Stimulated activated naive CD4-positive, alpha-beta T cell treated with Interleukin-2 at 50 U/mL for 16 hours (primary cell): ENCODE data around the gene BAIAP3.

Source experiments
- DNase-seq: peaks from one replicate; lab custom pipeline; 2025; lab: John Stamatoyannopoulos, UW

Gene BAIAP3

DNA sequence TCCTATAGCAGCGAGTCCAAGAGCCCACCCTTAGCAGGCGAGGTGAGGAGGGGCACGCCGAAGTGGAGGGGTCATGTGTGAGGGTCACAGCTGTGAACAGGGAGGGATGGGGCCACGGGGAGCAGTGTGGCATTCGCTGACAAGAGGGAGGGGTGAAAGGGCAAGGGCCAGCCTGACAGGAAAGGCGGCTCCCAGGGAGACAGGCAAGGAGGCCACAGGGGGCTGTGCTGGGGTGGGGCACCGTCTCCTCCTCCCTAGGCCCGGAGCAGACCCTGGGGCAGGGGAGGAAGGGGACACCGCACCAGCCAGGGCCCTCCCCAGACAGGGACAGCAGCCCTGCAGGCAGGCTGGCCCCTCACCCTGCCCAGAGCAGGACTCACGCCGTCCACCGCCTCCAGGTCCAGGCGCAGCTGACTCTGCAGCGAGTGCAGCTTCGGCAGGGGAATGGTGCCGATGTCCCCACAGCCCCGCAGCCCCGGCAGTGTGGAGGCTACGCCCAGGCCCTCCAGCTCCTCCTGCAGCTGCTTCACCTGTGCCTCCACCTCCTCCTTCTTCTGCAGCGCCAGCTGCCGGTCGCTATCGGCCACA lies 33.4 kb downstream of the BAIAP3 start:
- DNase-seq, result no peak

DNA sequence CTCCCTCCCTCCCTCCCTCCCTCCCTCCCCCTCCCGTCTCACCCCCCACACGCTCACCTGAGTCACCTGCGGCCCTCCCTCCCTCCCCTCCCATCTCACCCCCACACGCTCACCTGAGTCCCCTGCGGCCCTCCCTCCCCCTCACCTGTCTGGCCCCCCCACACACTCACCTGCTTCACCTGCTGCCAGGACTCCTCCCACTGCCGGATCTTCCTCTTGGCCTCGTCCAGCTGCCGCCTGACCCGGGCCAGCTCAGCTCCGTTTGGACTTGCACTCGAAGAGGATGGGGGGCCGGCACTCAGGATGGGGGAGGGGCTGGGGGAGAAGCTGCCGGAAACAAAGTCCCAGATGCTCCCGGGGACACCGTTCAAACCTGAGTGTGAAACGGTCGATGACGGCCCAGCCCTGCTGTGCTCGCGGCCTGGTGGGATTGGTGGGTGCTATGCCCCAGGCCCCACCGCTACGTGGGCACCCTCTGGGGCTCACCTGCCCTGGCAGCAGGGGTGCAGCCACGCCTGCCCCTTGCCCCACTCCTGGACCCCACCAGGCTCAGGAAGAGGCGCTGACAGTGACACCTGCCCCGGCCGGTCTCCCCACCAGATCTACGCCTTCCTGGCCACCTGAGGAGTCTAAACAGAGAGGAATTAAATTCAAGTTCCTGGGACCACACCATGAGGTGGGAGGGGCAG lies 34.2 kb downstream of the BAIAP3 start:
- no peak for DNase-seq

DNA sequence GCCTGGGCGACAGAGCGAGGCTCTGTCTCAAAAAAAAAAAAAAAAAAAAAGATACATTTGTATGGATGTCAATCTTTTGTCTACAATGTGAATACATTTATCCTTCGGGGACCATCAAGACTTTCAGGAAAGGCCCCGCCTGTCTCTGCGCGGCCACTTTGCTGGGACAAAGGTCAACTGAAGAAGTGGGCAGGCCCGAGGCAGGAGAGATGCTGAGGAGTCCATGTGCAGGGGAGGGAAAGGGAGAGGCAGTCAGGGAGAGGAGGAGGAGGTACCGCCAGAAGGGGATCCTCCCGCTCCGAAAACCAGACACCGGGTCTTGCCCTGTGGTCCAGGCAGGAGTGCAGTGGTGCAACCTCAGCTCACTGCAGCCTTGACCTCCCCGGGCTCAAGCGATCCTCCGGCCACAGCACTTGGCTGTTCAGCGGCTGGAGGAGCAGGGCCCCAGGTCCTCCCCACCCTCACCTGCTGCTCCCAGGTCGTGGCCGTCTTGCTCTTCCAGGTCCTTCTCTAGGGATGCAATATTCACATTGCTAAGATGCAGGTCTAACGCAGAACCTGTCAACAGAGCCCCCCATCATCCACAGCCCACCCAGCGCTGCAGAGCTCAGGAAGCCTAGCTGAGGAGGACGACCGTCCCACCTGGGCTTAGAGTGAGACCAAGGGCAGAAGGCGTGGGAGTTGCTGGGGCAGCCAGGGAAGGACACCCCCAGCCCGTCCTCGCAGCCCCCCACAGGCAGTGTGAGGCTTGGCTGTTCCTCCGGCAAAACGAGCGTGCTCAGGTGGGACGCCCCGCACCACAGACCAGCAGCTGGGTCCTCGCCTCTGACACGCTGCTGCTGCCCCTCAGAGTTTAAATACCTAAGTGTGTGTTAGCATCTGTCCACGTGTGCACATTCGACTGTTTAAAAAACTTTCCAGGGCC lies 37.9 kb downstream of the BAIAP3 start:
- DNase-seq, result no peak

DNA sequence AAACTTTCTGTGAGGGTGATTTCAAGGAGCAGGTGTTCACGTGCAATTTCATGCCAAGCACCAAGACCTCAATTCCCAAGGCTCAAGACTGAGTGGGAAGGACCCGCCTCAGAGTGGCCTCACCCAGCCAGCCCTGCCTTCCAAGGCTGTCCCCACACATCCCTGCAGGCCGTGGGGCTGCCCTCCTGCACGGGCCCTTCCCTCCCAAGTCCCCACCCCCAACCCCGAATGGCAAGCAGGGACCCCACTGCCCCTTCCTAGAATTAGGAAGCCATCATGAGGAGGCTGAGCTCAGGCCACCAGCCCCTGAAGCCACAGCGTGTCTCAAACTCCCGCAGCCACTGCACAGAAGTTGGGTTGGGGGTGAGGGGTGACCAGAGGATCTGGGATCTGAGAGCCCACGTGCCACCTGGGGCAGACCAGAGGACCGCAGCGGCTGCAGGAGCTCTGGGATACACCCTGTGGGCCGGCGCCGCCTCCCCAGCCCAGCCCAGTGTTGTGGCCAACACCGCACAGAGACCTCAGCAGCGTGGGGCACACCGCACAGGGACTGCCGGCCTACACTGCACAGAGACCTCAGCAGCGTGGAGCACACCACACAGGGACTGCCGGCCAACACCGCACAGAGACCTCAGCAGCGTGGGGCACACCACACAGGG lies 39.0 kb downstream of the BAIAP3 start:
- DNase-seq, result no peak

DNA sequence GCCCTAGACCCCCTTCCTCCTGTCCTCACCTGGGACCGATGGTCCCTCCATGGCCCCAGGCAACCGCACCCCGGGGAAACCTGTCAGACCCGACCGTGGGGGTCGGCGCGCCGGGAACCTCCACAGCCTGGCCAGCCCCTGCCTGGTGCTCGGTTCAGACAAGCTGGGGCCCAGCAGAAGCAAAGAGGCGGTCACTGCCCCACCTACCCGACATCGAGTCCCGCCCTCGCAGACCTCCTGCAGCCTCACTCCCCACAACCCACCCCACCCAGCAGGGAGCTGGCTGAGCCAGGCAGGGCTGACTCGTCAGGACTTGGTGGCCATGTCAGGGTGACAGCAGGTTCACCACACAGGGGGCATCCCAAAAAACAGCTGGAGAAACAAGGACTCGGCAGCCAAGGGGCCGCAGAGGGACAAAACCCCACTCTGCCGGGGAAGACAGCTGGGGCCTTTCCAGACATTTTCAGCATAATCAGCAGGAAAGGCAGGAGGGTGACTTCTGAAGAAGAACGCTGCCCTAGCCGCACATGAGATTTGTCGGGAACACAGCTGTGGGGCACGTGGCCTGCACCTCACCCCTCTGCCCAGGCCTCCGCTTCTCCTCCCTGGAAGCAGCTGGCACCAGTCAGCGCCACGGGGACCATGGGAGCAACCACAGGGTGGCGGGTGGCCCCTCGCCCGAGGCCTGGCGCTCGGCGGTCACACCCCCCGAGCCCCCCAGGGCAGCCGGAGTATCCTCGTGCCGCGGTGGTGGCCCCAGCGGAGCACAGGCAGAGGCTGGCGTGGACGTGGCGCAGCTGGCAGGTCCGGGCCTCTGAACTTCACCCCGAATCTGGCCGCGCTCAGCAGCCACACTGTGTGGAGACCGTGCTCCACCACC lies 41.2 kb downstream of the BAIAP3 start:
- no peak for DNase-seq

DNA sequence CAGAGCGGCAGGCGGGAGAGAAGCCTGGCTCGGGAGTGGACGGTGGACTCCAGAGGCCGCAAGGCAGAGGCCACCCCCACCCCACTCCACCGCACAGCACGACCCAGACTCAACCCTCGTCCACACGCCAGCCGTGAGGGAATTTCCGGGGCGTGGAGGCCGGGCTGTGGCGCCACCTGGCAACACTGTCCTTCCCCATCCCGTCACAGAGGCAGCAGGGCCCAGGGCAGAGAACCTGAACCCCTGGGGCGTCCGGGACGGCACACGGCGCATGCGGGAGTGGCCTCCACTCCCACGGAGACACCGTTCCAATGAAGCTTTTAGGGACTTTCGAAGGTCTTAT lies 41.8 kb downstream of the BAIAP3 start:
- DNase-seq, result no peak

DNA sequence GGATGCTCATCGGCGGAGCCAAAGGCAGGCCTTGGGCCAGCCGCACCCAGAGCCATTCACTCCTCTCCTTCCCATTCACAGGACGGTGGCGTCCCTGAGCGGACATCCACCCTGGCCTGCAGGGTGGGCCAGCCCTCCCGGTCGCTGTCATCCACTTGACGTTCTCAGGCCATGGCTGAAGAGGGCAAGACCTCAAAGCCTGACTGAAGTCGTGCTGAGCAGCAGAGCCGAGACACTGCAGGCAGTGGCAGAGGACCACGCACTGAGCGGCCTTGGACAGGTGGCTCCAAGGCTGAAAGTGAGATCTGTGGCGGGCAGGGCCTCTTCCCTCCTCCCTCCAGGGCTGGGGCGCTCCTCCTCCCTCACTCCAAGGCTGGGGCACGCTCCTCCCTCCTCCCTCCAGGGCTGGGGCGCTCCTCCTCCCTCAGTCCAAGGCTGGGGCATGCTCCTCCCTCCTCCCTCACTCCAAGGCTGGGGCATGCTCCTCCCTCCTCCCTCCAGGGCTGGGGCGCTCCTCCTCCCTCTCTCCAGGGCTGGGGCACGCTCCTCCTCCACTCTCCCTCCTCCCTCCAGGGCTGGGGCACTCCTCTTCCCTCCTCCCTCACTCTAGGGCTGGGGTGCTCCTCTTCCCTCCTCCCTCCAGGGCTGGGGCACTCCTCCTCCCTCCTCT lies 42.4 kb downstream of the BAIAP3 start:
- DNase-seq, result no peak

DNA sequence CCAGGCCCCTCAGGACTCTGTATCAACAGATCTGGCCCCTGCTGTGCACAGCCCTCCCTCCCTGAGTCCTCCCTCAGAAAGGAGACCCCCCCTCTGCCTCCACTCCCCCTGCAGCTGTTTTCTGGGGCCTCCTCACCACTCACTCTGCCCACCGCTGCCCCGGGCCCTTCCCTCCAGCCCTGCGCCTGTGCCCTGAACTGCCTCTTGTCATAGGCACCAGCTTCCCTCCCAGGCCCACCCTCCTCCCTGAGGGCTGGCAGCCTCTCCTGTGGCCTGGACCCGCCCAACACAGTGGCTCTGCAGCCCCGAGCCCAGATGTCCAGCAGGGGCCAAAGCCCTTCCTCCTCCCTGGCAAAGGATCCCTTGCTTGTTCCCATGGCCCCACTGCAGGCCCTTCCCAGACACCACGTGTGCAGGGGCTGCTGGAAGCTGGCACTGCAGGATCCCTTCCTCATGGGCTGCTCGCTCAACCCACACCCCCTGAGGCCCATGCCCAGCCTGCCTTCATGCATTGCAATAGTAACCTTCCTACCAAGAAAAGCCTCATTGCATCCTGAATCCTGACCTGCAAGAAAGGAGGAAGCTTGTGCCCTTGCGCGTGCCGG lies 44.1 kb downstream of the BAIAP3 start:
- DNase-seq, result no peak

DNA sequence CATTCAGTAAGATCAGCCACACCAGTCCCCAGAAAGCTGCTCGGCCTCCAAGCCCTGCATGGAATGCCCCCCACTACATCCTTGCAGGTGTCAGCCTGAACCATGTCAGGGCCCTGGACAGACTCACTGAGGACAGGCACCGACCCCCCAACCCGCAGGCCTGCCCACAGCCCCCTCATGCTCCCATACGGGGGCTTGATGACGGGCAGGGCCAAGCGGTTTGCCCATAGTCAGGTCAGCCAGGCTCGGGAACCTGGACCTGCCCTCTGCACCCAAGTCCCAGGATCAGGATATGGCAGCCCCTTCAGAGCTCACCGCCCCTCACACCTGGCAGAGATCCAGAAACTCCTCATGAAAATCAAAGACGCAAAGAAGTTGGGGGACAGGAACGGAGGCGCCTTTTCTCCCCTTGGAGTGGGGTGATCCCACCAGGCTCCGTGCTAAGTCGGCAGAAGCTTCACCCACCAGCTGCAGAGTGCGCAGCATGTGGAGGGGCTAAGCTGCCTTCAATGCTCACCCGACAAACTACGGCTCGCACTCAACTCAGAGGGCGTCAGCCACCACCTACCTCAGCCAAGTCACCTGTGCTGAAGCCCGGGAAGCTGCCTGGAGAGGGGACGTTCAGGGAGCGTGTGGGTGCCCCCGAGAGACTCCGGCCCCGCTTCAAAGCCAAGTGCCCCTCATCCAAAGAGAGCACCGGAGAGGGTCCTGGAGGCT lies 44.8 kb downstream of the BAIAP3 start:
- no peak for DNase-seq

DNA sequence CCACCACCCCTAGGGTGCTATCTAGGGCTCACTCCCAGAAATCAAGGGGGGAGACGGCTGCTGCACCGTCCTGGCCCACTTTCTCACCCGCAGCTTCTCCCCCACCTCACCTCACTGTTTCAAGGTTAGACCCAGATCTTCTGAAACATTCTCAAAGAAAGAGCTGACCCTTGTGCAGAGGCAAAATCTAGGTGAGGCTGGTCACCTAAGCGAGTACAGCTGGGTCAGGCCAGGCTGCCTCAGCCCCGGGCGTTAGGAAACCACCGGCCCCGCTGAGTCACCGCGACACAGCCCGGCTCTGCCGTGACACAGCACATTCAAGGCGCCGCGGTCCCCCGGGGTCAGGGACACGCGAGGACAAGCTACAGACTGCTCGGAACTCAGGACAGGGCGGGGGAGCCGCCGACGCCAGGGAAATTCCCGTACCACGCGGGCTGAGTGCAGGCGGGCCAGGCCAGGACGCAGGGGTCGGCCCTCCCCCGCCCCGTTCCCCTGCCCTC lies 45.4 kb downstream of the BAIAP3 start:
- peak; percentile 74 for DNase-seq

DNA sequence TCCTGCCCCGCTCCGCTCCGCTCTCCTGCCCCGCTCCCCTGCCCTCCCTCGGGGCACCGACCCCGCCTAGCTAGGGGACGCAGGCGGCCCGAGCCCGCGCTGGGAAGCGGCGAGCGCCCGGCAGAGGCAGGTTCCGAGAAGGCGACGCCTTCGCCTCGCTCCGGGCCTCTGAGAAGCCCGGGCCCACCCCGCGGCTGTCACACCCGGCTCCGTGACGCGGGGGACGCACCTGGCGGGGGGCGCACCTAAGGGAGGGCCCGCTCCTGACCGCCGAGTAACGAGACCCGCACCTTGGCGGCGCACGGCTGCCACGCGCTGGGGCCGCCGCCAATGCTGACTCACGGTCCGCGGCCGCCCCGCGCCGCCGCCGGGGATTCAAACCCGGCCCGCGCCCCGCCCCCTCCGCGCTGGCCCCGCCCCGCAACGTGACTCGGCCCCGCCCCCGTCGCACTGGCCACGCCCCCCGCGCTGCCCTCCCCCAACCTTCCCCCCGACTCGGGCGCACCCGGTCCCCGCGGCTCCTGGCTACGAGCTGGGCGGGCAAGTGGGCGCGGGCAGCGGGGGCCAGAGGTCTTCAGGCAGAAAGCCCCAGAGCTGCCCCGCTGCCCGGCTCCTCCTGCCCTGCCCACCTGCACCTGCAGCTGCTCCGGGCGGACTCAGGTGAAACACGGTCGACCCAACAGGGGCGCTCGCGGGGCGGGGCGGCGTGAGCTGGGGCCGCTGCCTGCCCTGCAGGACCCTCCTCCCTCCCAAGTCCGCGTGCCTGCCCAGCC lies 46.0 kb downstream of the BAIAP3 start:
- peak; percentile 63 for DNase-seq

DNA sequence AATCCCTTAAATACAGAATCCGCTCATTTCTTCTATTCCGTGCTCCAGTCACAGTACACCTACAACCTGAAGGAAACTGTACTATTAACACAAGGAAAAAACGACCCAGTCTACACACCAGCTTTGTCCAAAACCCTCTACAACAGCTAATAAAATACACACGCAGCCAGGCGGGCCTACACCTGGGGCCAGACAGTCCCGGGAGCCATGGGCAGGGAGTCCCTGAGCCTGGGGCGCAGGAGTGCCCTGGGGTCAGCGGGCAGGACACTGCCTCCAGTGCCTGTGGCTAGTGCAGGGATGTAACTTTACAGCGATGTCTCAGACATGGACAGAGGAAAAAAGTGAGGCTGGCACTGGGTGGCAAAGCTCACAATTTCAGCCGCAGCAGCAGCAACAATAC lies 46.8 kb downstream of the BAIAP3 start:
- no peak for DNase-seq

DNA sequence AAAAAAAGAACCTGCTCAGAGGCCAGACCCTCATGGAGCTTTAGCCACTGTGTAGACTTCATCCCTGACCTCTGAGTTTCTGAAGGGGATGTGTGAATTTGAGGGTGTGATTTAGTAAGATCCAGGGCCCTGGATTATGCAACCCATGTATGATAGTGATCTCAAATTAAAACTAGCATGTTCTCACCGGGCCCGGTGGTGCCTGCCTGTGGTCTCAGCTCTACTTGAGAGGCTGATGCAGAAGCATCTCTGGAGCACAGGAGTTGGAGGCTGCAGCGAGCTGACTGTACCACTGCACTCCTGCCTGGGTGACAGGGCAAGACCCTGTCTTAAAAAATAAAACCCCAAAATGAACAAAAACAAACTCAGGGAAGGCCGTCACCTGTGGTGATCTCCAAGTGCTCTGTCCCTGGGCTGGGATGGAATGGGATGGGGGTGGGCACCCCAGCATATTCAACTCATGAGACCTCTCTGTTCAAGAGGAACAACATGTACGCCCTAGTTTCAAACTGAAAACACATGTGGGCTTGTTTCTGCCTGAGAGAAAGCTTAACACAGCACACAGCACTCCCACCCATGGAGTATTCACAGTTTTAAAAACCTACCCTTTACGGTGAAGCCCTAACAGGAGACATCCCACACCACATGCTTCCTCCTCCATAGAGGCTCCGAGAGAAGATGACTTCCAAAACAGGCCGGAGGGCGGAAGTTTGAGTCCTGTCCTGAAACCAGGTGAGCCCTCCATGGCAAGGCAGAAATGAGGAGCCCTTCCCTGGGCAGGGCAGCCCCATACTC lies 48.4 kb downstream of the BAIAP3 start:
- no peak for DNase-seq

DNA sequence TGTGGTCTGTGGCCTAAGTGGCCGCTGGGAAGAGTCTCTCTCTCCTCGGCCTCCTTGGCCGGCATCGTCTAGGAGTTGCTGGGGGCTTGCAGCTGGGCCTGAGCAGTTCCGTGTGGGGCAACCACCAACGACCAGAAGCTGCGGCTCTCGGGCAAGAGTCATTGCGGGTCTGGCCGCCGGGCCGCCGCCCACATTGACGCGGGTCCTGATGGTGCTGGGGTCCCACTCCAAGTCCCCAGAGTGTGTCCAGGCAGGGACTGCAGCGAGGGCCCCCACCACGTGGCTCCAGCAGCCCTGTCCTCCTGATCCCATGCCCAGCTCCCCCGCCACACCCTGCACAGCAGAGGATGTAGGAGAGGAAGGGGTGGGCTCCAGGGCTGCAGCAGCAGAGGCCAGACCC lies 50.1 kb downstream of the BAIAP3 start:
- no peak for DNase-seq

DNA sequence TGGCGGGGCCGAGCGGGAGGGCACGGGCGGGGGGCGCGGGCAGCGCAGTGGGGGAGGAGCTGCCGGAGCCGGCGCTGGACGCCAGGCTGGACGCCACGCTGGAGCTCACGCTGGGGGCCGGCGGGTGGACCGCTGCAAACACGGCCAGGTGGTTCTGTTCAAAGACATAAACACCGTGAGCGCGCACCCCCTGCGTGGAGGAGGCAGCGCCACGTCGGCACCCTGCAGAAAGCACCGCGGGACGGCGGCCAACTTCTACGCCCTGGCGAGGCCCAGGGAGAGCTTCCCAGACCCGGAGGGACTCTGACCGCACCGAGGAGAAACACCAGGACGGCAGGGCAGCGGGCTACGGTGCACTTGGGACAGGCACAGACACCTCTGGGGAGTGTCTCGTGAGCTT lies 51.8 kb downstream of the BAIAP3 start:
- no peak for DNase-seq

DNA sequence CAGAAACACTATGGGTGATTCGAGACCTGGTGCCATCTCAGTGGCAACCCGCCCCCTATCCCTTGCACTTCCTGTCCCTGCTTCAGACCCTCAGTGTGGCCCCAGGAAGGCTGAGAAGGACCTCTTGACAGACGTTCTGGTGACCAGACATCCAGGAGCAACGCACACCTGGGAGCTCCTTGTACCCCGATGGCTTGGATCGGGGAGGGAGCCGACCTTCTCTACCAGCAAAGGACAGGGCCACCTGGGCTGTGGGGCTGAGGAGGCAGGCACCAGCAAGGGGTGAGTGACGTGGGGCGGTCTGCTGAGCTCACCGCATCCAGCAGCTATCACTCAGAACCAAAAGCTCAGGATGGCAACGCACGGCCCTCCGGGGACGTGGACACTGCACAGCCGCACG lies 53.9 kb downstream of the BAIAP3 start:
- no peak for DNase-seq

DNA sequence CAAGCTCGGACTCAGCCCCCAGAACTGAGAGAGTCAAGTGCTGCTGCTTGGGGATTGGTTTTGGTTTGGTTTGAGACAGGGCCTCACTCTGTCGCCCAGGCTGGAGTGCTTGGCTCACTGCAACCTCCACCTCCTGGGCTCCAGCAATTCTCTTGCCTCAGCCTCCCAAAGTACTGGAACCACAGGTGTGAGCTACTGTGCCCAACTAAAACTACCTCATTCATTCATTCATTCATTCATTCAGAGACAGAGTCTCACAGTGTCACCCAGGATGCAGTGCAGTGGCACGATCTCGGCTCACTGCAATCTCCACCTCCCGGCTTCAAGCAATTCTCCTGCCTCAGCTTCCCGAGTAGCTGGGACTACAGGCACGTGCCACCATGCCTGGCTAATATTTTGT lies 56.3 kb downstream of the BAIAP3 start:
- no peak for DNase-seq

DNA sequence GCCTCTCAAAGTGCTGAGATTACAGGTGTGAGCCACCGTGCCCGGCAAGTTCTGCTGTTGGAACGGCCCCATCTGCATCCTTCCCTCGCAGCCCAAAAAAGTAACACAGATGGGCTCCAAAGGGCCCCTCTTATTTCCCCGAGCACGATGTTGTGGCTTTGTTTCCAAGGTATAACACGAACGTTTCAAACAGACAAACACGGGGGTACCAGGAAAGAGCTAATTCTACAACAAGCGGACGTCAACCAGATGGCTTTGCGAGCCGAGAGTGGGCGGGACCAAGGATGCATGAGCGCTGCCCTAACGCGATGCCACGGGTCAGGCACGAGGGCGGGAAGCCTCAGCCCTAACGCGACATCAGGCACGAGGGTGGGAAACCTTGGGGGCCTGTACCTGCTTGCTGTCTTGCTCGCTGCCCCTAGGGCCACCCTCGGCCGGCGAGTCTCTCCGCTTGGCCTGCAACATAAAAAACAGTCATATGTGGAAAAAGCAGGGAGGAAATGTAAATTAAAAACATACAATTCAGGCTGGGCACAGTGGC lies 56.9 kb downstream of the BAIAP3 start:
- no peak for DNase-seq
